GM04503 (cell line): Measurements from ENCODE around the gene HSD3B2.
A peak's percentile ranks its signal among the peaks of the same experiment; 100 is the strongest.

Experiments used
- DNase-seq: peaks from one replicate; pipeline ENCODE4 v3.0.0-alpha.2; 2012; ENCODE audit warnings: low read depth

Gene HSD3B2

GRCh38 chr1:119397986-119398385, 17.0 kb upstream of the HSD3B2 start:
- no peak for DNase-seq

- no peak for DNase-seq
These were observed 10.2 kb upstream of the HSD3B2 start for GRCh38 chr1:119404736-119405135.

GRCh38 chr1:119409731-119410130, 5.2 kb upstream of the HSD3B2 start:
- DNase-seq, result peak; percentile 61

- DNase-seq, result no peak
These were observed 4.0 kb upstream of the HSD3B2 start for GRCh38 chr1:119410961-119411360.

- DNase-seq, result no peak
These were observed 1.2 kb downstream of the HSD3B2 start for GRCh38 chr1:119416006-119416640.

- DNase-seq, result no peak
These were observed 4.2 kb downstream of the HSD3B2 start for GRCh38 chr1:119419109-119419508.

- no peak for DNase-seq
These were observed 5.7 kb downstream of the HSD3B2 start for GRCh38 chr1:119420638-119421037.

GRCh38 chr1:119422631-119423030, 7.7 kb downstream of the HSD3B2 start:
- DNase-seq, result no peak

- DNase-seq, result no peak
These were observed 14.0 kb downstream of the HSD3B2 start for GRCh38 chr1:119428991-119429390.

- no peak for DNase-seq
These were observed 14.7 kb downstream of the HSD3B2 start for GRCh38 chr1:119429687-119430086.

- no peak for DNase-seq
These were observed 15.5 kb downstream of the HSD3B2 start for GRCh38 chr1:119430486-119430885.

- DNase-seq, result no peak
These were observed 16.9 kb downstream of the HSD3B2 start for GRCh38 chr1:119431836-119432235.

- DNase-seq, result no peak
These were observed 20.1 kb downstream of the HSD3B2 start for GRCh38 chr1:119435052-119435451.

- no peak for DNase-seq
These were observed 23.8 kb downstream of the HSD3B2 start for GRCh38 chr1:119438761-119439160.

GRCh38 chr1:119440721-119441307, 25.9 kb downstream of the HSD3B2 start:
- DNase-seq, result no peak

GRCh38 chr1:119442756-119443155, 27.8 kb downstream of the HSD3B2 start:
- DNase-seq, result no peak

- DNase-seq, result no peak
These were observed 31.4 kb downstream of the HSD3B2 start for GRCh38 chr1:119446321-119446720.

- DNase-seq, result no peak
These were observed 32.6 kb downstream of the HSD3B2 start for GRCh38 chr1:119447344-119448126.

- DNase-seq, result no peak
These were observed 33.2 kb downstream of the HSD3B2 start for GRCh38 chr1:119448127-119448511.

GRCh38 chr1:119449971-119450370, 35.0 kb downstream of the HSD3B2 start:
- DNase-seq, result no peak

GRCh38 chr1:119451158-119451557, 36.2 kb downstream of the HSD3B2 start:
- DNase-seq, result no peak

- DNase-seq, result no peak
These were observed 37.1 kb downstream of the HSD3B2 start for GRCh38 chr1:119452091-119452490.

- DNase-seq, result peak; percentile 69
These were observed 38.1 kb downstream of the HSD3B2 start for GRCh38 chr1:119453021-119453420.
